Activated B cell treated with CpG ODN at 0.5 μM for 24 hours (primary cell): ENCODE data around the gene UBN1. TPM values are rescaled to one million over a fixed set of nuclear protein-coding genes. Genes with fewer than 3 reads are reported as not detected.

ENCODE experiments used
- ATAC-seq: fragments of 200-7000 bp; cut with Tn5 transposase; one replicate; pipeline ENCODE4 v1.10.0; 2021; ENCODE audit warnings: low read depth, mild to moderate bottlenecking, moderate library complexity
- CTCF ChIA-PET: fragments of 350-600 bp; sonication (Branson Sonifier 250); formaldehyde crosslinking; loops from one replicate; lab custom pipeline; 2021; ENCODE audit warnings: antibody characterized with exemption; lab: Charles Lee
- POLR2A ChIA-PET: fragments of 350-600 bp; sonication (Branson Sonifier 250); formaldehyde crosslinking; loops from one replicate; lab custom pipeline; 2021; ENCODE audit warnings: antibody characterized with exemption; lab: Charles Lee
- DNase-seq: peaks from one replicate; pipeline ENCODE4 v3.0.0; 2022
- H3K27ac Mint-ChIP-seq: one replicate; pipeline ENCODE4 v1.8.0; 2020; ENCODE audit warnings: mixed read lengths
- H3K27me3 Mint-ChIP-seq: one replicate; pipeline ENCODE4 v1.8.0; 2021; ENCODE audit warnings: mixed read lengths
- H3K36me3 Mint-ChIP-seq: one replicate; pipeline ENCODE4 v1.8.0; 2021; ENCODE audit warnings: low read depth, mixed read lengths
- H3K4me1 Mint-ChIP-seq: one replicate; pipeline ENCODE4 v1.8.0; 2021; ENCODE audit warnings: mixed read lengths
- H3K4me3 Mint-ChIP-seq: one replicate; pipeline ENCODE4 v1.8.0; 2020; ENCODE audit warnings: mild to moderate bottlenecking, mixed read lengths
- H3K9me3 Mint-ChIP-seq: one replicate; pipeline ENCODE4 v1.8.0; 2020; ENCODE audit warnings: mixed read lengths
- CTCF ChIP-seq: fragments of 200-600 bp; IDR thresholded peaks from one replicate; pipeline ENCODE4 v1.8.0; 2022; ENCODE audit warnings: antibody characterized with exemption, mild to moderate bottlenecking
- intact Hi-C: fragments of 100-400 bp; cut with micrococcal nuclease; formaldehyde crosslinking; loops from one replicate; pipeline ENCODE4 v1.15.1; 2024
- total RNA-seq: library from RNA; stranded (reverse); gene quantifications from 2 replicates; pipeline ENCODE4 v1.2.3, GENCODE V29; 2022

The UBN1 gene
- total RNA-seq, 1 donor from 2014 or later: 36.1 TPM

- Mint-ChIP-seq H3K4me3 (no peak overlapping the region), H3K36me3 (no peaks in the 10 kb centered on the region), H3K4me1 (no peaks in the 10 kb centered on the region), H3K27ac (no peak overlapping the region), H3K9me3 (peaks cover 2% of the 10 kb centered on the region), H3K27me3 (peaks cover 19% of the 10 kb centered on the region)
- TF ChIP-seq CTCF: no peak
- ChIA-PET POLR2A (no interaction called here), CTCF (no interaction called here)
- intact Hi-C loops: no loop called here
- ATAC-seq (no peak), DNase-seq (no peak)
These were observed 52.2 kb downstream of the UBN1 start for GRCh38 chr16:4899474-4899846.

- Mint-ChIP-seq H3K36me3 (no peaks in the 10 kb centered on the region), H3K27me3 (peaks cover 22% of the 10 kb centered on the region), H3K4me3 (no peak overlapping the region)
These were observed 52.8 kb downstream of the UBN1 start for GRCh38 chr16:4900036-4900435.

GRCh38 chr16:4900750-4901149 lies 53.5 kb downstream of the UBN1 start:
- no peak for ATAC-seq
- TF ChIP-seq CTCF: no peak

More at GRCh38 chr16:4900036-4900435, 52.8 kb downstream of the UBN1 start:
- intact Hi-C loops: no loop called here
- ChIA-PET CTCF (no interaction called here), POLR2A (no interaction called here)
- Mint-ChIP-seq H3K27ac (no peak overlapping the region), H3K9me3 (peaks cover 2% of the 10 kb centered on the region), H3K4me1 (no peaks in the 10 kb centered on the region)
- DNase-seq: no peak
- no peak for ATAC-seq
- no peak for TF ChIP-seq CTCF

GRCh38 chr16:4902038-4902437 lies 54.8 kb downstream of the UBN1 start:
- CTCF ChIA-PET: no interaction called here
- TF ChIP-seq CTCF: no peak
- no peak overlapping the region for H3K4me3 Mint-ChIP-seq

More at GRCh38 chr16:4900750-4901149, 53.5 kb downstream of the UBN1 start:
- H3K27ac Mint-ChIP-seq: no peak overlapping the region
- no peak for DNase-seq
- intact Hi-C loops: no loop called here
- peaks cover 22% of the 10 kb centered on the region for H3K27me3 Mint-ChIP-seq
- POLR2A ChIA-PET: no interaction called here
- CTCF ChIA-PET: no interaction called here
- no peaks in the 10 kb centered on the region for H3K36me3 Mint-ChIP-seq
- no peak overlapping the region for H3K4me3 Mint-ChIP-seq
- H3K9me3 Mint-ChIP-seq: peaks cover 2% of the 10 kb centered on the region
- no peaks in the 10 kb centered on the region for H3K4me1 Mint-ChIP-seq

GRCh38 chr16:4904108-4904941 lies 57.0 kb downstream of the UBN1 start:
- ChIA-PET POLR2A (no interaction called here), CTCF (no interaction called here)
- peaks cover 15% of the 10 kb centered on the region for H3K27me3 Mint-ChIP-seq
- H3K36me3 Mint-ChIP-seq: no peaks in the 10 kb centered on the region
- H3K27ac Mint-ChIP-seq: no peak overlapping the region
- H3K4me3 Mint-ChIP-seq: no peak overlapping the region
- H3K4me1 Mint-ChIP-seq: no peaks in the 10 kb centered on the region
- intact Hi-C loops: no loop called here
- no peak for TF ChIP-seq CTCF
- no peaks in the 10 kb centered on the region for H3K9me3 Mint-ChIP-seq
- ATAC-seq (no peak), DNase-seq (no peak)

More at GRCh38 chr16:4902038-4902437, 54.8 kb downstream of the UBN1 start:
- peaks cover 2% of the 10 kb centered on the region for H3K9me3 Mint-ChIP-seq
- no peaks in the 10 kb centered on the region for H3K36me3 Mint-ChIP-seq
- POLR2A ChIA-PET: interaction anchor here (0.8 kb wide), 1 partner anchor 115 kb away, joined by 3 read pairs; no protein-coding TSS in a partner anchor
- H3K4me1 Mint-ChIP-seq: no peaks in the 10 kb centered on the region
- no peak overlapping the region for H3K27ac Mint-ChIP-seq
- H3K27me3 Mint-ChIP-seq: peaks cover 20% of the 10 kb centered on the region
- DNase-seq: no peak
- no peak for ATAC-seq
- intact Hi-C loops: no loop called here
